GM08714 (cell line): Measurements from ENCODE around the gene DSG4.

ENCODE experiments used
- H3K4me3 ChIP-seq: fragments of 200-500 bp; sonication (Bioruptor generic); 2 replicates; pipeline ENCODE4 v1.5.1; 2014; ENCODE audit warnings: mild to moderate bottlenecking, low read length, inconsistent platforms
- ZNF274 ChIP-seq: IDR thresholded peaks from 2 replicates; pipeline ENCODE4 v1.6.1; 2012; ENCODE audit warnings: mild to moderate bottlenecking, low read depth, low read length

The DSG4 gene

GRCh38 chr18:31426871-31427406 lies 50.4 kb downstream of the DSG4 start:
- TF ChIP-seq ZNF274: no peak
- no peak overlapping the region for H3K4me3 ChIP-seq

GRCh38 chr18:31428211-31428610 lies 51.6 kb downstream of the DSG4 start:
- H3K4me3 ChIP-seq: no peak overlapping the region
- no peak for TF ChIP-seq ZNF274

- H3K4me3 ChIP-seq: no peak overlapping the region
- TF ChIP-seq ZNF274: no peak
Observed at GRCh38 chr18:31429623-31430022, 53.0 kb downstream of the DSG4 start.

- no peak overlapping the region for H3K4me3 ChIP-seq
- TF ChIP-seq ZNF274: no peak
Observed at GRCh38 chr18:31430072-31430471, 53.5 kb downstream of the DSG4 start.

GRCh38 chr18:31430554-31430953 lies 54.0 kb downstream of the DSG4 start:
- TF ChIP-seq ZNF274: no peak
- H3K4me3 ChIP-seq: no peak overlapping the region

- no peak for TF ChIP-seq ZNF274
Observed at GRCh38 chr18:31432316-31432715, 55.7 kb downstream of the DSG4 start.

GRCh38 chr18:31436825-31437224 lies 60.2 kb downstream of the DSG4 start:
- H3K4me3 ChIP-seq: no peak overlapping the region
- TF ChIP-seq ZNF274: no peak

More at GRCh38 chr18:31432316-31432715, 55.7 kb downstream of the DSG4 start:
- H3K4me3 ChIP-seq: no peak overlapping the region

GRCh38 chr18:31438402-31438801 lies 61.8 kb downstream of the DSG4 start:
- no peak for TF ChIP-seq ZNF274
- no peak overlapping the region for H3K4me3 ChIP-seq

- TF ChIP-seq ZNF274: no peak
- H3K4me3 ChIP-seq: no peak overlapping the region
Observed at GRCh38 chr18:31439807-31440325, 63.3 kb downstream of the DSG4 start.

GRCh38 chr18:31440787-31441186 lies 64.2 kb downstream of the DSG4 start:
- TF ChIP-seq ZNF274: no peak
- no peak overlapping the region for H3K4me3 ChIP-seq

GRCh38 chr18:31441493-31441892 lies 64.9 kb downstream of the DSG4 start:
- no peak for TF ChIP-seq ZNF274
- H3K4me3 ChIP-seq: no peak overlapping the region

- TF ChIP-seq ZNF274: no peak
- no peak overlapping the region for H3K4me3 ChIP-seq
Observed at GRCh38 chr18:31444142-31444541, 67.6 kb downstream of the DSG4 start.

- TF ChIP-seq ZNF274: no peak
- H3K4me3 ChIP-seq: no peak overlapping the region
Observed at GRCh38 chr18:31445908-31446307, 69.3 kb downstream of the DSG4 start.

- no peak for TF ChIP-seq ZNF274
Observed at GRCh38 chr18:31446854-31447253, 70.3 kb downstream of the DSG4 start.

GRCh38 chr18:31447530-31448191 lies 71.1 kb downstream of the DSG4 start, which contains the start of gene DSG3:
TSS of gene DSG3 (plus strand) at chr18:31447741. CDS start at chr18:31447878, 137 bp downstream.
- no peak for TF ChIP-seq ZNF274
- H3K4me3 ChIP-seq: no peak within 1 kb of the TSS

More at GRCh38 chr18:31446854-31447253, 70.3 kb downstream of the DSG4 start:
- no peak overlapping the region for H3K4me3 ChIP-seq

GRCh38 chr18:31450409-31450808 lies 73.8 kb downstream of the DSG4 start:
- H3K4me3 ChIP-seq: no peak overlapping the region
- no peak for TF ChIP-seq ZNF274

- TF ChIP-seq ZNF274: no peak
- H3K4me3 ChIP-seq: no peak overlapping the region
Observed at GRCh38 chr18:31451625-31452024, 75.0 kb downstream of the DSG4 start.
